Inflammatory macrophage treated with lipopolysaccharide for 1 hour (primary cell): ENCODE data around the gene EPHA2.
"Not testable (repeated sequence)": the region's sequence is repeated elsewhere in the genome, so short reads cannot be mapped to it uniquely, and the experiment has no call there.

Experiments
- DNase-seq, 2 donors: peaks; one replicate each; pipeline ENCODE4 v3.0.0-alpha.2; 2020 to 2022

The EPHA2 gene

GRCh38 chr1:16167331-16168143 is 11.7 kb upstream of the EPHA2 start:
- DNase-seq = no peak

- no peak for DNase-seq
These were observed 10.2 kb upstream of the EPHA2 start for GRCh38 chr1:16166117-16166516.

- DNase-seq = no peak
These were observed 9.7 kb upstream of the EPHA2 start for GRCh38 chr1:16165548-16165947.

GRCh38 chr1:16165073-16165364 is 9.2 kb upstream of the EPHA2 start:
- no peak for DNase-seq

- DNase-seq = peak; percentile 44 to 65
These were observed 8.6 kb upstream of the EPHA2 start for GRCh38 chr1:16164213-16165072.

DNA sequence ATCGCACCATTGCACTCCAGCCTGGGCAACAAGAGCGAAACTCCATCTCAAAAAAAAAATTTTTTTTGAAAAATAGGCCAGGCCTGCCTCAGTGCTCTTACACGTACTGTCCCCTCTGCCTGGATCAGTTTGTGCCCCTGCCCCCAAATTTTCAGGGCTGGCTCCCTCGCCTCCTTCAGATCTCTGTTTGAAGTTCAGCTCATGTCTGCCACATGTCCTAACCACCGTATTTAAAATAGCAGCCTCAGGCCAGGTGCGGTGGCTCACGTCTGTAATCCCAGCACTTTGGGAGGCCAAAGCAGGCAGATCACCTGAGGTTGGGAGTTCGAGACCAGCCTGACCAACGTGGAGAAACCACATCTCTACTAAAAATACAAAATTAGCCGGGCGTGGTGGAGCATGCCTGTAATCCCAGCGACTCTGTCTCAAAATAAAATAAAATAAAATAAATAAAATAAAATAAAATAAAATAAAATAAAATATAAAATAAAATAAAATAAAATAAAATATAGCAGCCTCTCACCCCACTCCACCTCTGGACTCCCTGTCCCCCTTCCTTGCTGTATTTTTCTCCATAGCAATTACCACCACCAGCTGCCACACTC is 7.8 kb upstream of the EPHA2 start:
- not testable (repeated sequence) for DNase-seq

DNA sequence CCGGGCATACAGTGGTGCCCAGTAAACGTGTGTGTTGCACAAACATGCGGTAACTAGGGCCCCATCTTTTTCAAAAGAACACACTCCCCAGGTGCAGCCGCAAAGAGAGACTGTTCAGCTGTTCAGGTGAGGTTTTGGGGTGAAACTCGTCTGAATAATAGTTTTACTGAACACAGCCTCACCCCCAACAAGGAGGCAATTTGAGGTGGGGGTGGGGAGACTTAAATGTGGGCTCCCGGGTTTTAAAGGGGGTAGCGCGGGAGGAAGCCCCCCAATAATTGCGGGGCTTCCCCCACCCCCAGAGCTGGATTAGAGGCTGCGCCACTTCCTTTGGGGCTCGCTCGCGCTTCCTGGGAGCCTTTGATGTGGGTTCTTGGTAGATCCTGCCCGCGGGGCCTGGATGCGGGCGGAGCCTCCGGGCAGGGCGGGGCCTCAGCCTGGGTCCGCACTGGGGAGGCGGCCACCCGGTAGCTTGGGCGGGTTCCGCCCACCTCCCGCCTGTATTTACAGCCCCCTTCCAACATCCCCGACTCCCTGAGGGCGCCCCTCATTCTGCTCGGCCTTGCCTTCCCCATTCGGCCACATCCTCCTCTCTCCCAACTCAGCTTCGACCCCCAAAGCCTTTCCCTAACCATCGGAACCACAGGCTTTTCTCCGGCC is 6.4 kb upstream of the EPHA2 start:
- no peak for DNase-seq

DNA sequence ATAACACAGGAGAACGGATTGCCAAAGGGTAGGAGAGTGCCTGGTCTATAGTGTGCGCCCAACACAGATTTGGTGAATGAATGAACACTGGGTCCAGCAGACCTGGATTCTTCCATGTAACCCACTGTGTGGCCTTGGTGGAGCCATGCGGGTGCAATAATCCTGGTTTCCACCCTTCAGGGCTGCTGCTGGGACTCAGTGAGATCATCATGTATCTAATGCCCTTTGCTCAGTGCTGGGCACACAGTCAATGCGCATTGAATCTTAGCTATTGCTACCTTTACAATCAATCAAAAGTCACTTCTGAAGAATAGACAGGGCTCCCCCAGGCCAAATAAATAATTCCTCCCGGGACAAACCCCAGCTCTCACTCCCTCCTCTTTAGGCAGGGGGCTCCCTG is 5.8 kb upstream of the EPHA2 start:
- DNase-seq = no peak

DNA sequence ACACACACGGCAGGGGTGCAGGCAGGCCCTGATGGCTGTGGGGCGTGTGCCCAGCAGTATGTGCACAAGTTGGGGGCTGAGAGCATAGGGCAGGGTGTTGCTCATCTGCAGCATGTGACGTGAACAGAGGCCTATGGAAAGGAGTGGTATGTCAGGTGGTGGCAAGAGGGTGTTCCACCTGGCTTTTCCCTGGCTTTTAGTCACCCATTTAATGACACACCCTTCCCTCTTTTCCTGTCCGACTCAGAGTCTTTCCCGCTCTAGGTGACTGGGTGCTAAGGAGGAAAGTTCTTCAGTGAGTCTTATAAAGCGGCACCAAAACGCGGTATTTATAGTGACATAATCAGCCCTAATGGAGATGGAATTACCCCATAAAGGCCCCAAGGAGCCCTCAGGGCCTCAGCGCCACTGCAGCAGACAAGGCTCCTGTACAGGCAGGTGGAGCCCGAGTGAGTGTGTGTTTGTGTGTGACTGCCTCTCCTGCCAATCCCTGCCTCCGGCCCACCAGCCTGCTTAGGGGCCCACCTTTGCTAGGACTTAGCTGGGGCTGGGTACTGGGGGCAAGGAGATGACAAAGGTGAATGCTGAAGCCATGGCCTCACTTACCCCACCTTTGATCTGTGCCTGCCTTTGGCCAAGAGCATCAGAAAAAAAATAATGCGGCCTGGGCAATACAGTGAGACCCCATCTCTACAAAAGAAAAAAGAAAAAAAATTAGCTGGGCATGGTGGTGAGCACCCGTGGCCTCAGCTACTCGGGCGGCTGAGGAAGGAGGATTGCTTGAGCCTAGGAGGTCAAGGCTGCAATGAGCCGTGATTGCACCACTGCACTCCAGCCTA is 3.3 kb upstream of the EPHA2 start:
- no peak for DNase-seq

DNA sequence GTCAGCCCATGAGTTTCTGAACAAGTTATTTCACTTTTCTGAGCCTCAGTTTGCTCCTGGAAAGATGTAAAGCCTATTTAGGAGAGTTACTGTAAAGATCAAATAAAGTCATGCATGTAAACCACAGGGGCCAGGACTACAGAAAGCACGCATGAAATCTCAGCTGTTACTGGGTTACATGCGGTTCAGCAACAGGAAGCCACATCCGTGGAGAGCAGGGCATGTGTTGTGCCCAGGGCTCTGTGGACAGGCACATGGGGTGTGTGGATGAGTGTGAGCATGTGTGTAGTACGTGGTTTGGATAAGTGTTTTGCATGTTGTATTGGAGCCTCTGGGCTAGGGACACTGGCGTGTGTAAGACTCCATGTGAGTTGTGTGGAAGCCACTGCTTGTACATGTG is 2.2 kb upstream of the EPHA2 start:
- no peak for DNase-seq

DNA sequence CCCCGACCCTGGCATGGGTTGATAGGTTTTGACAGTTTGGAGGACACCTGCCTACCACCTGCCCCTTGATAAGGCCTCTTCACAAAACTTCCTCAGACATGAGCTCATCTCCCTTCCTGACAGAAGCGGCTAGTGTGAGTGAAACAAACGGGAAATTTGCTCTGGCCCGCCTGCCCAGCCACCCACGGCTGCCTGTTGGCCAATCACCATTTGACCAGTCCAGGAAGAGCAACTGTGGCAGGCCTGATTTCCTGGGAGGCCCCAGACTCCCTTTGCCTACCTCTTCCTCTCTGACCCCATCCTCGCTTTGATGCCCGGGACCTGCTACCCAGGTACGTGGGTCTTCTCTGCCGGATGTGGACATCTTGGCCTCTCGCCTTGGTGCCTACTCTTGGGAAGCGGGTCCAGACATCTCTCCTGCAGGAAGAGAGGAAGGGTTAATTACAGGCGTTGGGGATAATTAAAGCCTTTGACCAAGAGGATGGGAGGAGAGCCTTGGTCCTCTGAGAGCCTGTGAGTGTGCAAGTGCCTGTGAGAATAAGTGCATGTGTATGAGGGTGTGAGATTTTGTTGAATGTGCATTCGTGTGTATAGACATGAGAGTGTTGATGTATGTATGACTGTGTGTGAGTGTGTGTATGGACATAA is 1.1 kb upstream of the EPHA2 start:
- peak; percentile 66 to 80 for DNase-seq

DNA sequence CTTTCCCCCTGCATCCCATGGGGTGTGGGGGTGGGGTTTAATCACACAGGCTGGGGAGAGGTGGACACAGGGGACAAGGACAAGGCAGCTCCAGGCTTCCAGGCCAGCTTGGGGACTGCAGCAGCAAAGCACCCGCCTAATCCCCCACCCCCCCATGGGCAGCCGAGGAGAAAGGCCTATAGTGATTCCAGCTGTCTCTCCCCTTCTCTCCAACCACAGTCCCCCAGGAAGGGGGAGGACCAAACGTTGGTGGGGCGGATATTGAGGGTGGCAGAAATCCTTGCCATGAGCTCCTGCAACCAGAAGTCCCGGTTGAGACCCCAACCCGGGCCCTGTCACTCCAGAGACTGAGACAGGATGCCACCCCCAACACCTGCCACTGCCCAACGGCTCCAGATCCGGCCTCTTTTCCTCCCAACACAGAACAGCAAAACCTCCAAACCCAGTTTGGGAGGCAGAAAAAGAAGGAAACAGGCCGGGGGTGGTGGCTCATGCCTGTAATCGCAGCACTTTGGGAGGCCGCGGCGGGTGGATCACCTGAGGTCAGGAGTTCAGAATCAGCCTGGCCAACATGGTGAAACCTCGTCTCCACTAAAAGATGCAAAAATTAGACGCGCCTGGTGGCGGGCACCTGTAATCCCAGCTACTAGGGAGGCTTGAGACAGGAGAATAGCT is 1.7 kb downstream of the EPHA2 start:
- DNase-seq = no peak

- DNase-seq = no peak
These were observed 2.5 kb downstream of the EPHA2 start for GRCh38 chr1:16153096-16153998.

DNA sequence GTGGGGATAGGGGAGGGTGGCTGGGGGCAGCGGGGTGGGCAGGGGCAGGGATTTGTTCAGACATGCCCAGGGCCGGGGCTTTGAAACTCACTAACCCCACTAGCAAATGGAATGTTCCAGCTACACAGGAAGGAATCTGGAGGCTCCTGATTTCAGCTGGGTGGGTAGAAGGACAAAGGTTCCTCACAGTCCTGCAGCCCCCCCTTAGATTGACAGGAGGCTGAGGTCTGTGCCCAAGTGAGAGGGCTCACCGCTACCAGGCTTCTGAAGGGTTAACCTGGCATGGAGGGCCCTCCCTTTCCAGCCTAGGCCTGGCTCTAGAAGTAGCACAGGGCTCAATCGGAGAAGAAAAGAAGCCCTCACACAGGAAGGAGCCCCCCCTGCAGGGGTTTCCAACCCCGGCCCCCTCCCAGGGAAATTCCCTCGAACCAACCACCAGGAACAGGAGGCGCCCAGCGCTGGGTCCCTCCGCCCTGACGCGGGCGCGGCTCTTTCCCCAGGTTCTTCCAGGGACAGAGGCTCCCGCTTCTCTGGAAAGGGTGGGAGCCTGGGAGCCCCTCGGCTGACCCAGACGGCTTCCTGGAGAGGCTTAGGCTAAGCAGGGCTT is 3.3 kb downstream of the EPHA2 start:
- no peak for DNase-seq

- no peak for DNase-seq
These were observed 3.9 kb downstream of the EPHA2 start for GRCh38 chr1:16151995-16152384.

GRCh38 chr1:16151196-16151994 is 4.5 kb downstream of the EPHA2 start:
- DNase-seq = no peak

- no peak for DNase-seq
These were observed 5.4 kb downstream of the EPHA2 start for GRCh38 chr1:16150508-16150907.

DNA sequence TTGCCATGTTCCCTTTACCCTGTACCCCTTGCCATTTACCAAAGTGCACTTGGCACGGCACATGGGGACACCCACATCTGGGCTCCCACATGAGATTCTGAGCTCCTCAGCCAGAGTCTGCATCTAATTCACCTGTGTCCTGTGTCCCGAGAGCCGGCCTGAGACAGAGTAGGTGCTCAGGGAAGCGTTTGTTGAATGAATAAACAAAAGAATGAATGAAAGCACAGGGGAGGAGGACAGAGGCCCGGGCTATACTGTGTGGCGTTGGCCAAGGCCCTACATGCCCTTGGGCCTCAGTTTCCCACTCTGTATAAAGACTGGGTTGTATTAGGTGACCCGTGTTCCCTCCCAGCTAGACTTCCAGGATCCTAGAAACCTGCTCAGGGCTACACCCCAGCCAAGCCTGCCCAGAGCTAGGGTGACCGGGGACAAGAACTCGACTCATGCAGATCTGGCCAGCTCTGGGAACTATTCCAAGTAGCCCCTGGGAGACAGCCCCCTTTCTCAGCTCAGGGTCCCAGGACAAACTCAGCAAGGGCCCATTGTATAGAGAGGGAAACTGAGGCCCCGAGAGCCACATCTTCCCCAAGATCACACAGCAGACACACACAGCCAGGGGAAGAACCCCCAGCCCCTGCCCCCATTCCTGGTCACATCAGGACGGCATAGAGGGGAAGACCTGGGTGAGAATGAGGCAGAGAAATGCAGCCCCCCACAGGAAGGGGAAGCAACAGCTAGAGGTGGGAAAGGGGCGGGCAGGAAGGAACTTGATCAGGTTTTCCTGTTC is 6.0 kb downstream of the EPHA2 start:
- no peak for DNase-seq
